GM10266 (cell line): Measurements from ENCODE around the gene DEPP1.

Source experiments
- DNase-seq: peaks from one replicate; pipeline ENCODE4 v3.0.0; 2012; ENCODE audit errors: extremely low spot score
- TF ChIP-seq, protein P1 (sequence below): IDR thresholded peaks from 2 replicates; pipeline ENCODE4 v1.5.1; 2012; ENCODE audit warnings: mild to moderate bottlenecking, low read depth; ENCODE audit not compliant: control insufficient read depth, insufficient read depth; ENCODE audit errors: missing control alignments

Gene DEPP1

DNA sequence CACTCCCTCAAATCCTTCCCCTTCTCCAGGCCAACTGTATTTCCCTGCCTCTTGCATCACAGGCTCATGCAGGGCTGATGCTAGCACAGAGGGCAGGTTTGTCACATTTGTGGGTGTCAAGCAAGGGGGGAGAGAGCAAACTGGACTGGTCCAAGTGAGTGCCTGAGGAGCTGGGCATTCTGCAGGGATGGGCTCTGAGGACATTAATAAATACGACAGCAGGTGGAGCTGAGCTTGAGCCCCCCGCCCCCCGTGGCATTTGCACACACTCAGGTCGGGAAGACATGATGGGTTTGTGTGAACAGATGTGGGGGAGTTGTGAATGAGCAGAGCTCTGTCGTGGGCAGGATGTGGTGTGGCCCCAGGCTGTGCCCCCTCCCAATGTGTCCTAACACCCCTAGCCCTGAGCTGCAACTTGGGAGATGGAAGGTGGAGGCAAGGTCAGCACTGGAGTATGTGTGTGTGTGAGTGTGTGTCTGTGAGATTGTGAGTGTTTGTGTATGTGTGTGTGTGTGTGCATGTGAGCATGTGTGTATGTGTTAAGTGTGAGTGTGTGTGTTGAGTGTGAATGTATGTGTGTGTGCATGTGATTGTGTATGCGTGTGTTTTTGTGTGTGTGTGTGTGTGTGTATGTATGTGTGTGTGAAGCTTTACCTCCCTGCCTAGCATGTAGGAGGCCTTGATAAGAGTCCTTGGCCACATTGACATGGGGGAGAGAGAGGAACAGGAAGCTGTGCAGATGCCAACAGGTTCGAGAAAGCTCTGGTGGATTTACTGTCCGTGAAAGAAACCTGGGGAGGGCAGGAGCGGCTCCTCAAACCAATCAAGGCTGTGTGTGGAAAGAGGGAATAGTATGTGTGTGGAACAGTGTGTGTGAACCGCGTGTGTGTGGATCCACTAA lies 9.9 kb downstream of the DEPP1 start:
- TF ChIP-seq, protein P1, sequence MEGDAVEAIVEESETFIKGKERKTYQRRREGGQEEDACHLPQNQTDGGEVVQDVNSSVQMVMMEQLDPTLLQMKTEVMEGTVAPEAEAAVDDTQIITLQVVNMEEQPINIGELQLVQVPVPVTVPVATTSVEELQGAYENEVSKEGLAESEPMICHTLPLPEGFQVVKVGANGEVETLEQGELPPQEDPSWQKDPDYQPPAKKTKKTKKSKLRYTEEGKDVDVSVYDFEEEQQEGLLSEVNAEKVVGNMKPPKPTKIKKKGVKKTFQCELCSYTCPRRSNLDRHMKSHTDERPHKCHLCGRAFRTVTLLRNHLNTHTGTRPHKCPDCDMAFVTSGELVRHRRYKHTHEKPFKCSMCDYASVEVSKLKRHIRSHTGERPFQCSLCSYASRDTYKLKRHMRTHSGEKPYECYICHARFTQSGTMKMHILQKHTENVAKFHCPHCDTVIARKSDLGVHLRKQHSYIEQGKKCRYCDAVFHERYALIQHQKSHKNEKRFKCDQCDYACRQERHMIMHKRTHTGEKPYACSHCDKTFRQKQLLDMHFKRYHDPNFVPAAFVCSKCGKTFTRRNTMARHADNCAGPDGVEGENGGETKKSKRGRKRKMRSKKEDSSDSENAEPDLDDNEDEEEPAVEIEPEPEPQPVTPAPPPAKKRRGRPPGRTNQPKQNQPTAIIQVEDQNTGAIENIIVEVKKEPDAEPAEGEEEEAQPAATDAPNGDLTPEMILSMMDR, result no peak
- DNase-seq, result no peak

DNA sequence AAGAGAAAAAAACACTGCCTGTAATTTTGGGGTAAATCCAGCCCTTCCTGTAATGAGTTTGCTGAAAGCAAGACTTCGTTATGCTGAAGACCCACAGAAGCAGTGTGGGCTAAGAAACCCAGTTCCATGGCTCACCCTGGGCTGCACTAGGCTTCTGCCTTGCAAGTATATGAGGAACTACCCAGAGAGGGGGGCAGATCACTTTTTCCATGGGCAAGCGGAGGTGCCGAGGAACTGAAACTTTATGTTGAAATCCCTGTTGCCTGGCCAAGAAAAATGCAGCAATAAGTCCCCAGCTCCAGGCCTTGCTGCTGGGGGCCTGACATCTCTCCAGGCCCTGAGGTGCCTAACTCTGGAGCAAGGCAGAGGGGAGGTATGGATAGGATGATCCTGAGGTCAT lies 10.5 kb downstream of the DEPP1 start:
- no peak for DNase-seq
- TF ChIP-seq, protein P1, result no peak

DNA sequence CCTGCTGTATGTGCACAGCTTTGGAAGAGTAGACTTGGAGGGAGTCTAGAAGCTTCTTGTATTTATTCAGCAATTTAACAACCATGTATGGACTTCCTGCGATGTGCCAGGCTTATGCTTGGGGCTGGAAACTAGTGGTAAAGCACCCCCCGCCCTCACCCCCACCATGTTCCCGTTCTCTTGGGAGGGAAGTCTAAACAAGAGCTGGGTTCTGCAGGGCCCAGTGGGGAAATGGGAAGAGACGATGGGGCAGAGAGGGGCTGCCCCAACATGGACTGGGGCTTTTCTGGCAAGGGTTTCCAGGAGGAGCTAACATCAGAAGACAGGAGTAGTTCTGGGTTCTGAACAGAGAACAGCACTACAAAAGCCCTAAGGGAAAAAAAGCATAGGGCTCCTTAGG lies 11.0 kb downstream of the DEPP1 start:
- DNase-seq, result no peak
- TF ChIP-seq, protein P1, result no peak

DNA sequence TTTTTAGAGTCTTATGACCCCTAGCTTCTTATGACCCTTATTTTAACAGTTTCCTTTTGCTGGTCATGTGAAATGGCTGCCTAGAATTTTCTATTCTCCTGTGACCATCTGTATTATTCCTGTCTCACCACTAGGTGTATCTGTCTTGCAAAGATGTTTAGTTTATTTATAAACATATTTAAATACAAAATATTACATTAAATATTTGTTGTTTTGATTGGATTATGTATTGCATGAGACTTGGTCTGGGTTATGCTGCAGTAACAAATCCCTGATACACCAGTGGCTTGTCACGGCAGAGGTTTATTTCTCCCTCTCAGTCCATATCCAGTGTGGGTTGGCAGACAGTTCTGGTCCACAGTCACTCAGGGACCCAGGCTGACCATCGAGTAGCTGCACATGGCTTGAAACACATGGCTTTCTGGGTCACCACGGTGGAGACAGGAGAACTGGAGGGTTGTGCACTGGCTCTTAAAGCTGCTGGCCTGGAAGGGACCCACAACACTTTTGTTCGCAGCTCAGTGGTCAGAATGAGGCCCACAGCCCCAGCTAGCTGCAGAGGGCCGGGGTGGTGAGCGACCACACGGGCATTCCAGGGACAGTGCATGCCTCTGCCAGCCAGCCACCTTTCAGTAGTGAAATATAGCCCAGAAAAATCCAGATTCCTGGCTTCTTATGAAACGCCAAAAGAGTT lies 11.6 kb downstream of the DEPP1 start:
- TF ChIP-seq, protein P1, result no peak
- no peak for DNase-seq

DNA sequence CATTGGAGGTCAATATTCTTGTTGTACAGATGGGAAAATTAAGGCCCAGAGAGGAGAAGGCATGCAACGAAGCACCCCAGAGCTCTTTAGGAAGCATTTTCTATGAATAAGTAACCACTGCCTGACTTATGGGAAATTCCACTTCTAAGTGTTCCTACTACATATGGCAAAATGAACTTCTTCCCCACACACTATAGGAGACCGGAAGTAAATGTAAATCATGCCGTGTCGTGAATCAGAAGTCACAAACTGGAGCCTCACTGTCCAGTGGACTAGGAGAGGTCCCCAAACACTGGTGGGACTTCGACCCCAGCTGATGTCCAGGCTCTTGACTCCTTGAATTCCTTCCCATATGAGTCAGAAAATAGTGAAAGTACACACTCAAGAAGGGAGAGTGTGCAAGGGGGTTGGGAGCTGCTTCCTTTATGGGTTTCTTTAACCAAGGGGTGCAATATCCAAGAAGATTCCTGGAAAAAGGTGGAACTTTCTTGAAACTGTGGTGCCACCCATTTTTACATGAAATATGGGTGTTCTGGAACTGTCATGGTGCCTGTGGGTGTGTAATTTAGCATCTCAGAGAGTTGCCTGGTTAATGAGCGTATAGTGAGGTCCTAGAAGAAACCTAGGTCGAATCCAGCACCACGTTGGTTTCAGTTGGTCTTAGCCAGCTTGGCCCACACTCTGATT lies 12.3 kb downstream of the DEPP1 start:
- DNase-seq, result no peak
- TF ChIP-seq, protein P1, result no peak

DNA sequence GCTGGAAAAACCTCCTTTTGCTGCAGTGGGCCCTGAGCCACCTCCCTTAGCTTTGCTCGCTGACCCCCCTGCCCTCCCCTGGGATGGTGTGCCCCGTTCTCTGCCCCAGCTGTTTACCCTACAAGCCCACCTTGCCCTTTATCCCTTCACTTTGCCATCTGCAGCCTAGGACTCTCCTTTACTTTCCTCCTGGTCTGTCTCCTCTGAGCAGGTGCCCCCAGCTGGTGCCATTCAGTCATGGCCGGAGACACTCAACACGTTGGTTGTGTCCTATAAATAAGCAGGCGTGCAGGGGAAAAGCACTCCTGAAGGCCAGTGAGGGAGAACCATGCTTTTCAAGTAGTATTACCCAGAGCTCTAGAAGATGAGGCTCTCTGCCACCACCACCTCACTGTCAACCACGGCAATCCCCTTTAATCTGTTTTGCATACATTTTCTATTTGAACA lies 12.9 kb downstream of the DEPP1 start:
- no peak for DNase-seq
- TF ChIP-seq, protein P1, result no peak
